CD14-positive monocyte (primary cell): Measurements from ENCODE around the gene CYSLTR2. TPM values are rescaled to one million over a fixed set of nuclear protein-coding genes. Genes with fewer than 3 reads are reported as not detected.

ENCODE experiments used
- DNase-seq, 3 donors: peaks; one replicate each; pipeline ENCODE4 v3.0.0-alpha.2; 2011 to 2022
- H2AFZ ChIP-seq: 2 replicates; pipeline ENCODE4 v1.6.0; 2012; ENCODE audit warnings: mild to moderate bottlenecking, low read depth, low read length, inconsistent platforms; ENCODE audit not compliant: insufficient read depth, poor library complexity, severe bottlenecking
- H3K27ac ChIP-seq, 2 donors: 1 replicate in 1 of 2; 2 replicates in 1 of 2; pipeline ENCODE4 v1.5.1; 2012 to 2013; ENCODE audit warnings: low read length in 2 of 2, control low read depth in 1 of 2, inconsistent platforms in 1 of 2, low read depth in 1 of 2, mild to moderate bottlenecking in 1 of 2
- H3K27me3 ChIP-seq, 2 donors: one replicate each; pipeline versions ENCODE4 v1.6.0 to v1.6.1; 2011 to 2013; ENCODE audit warnings: low read length in 2 of 2; ENCODE audit not compliant: control insufficient read depth in 2 of 2, insufficient read depth in 2 of 2
- H3K36me3 ChIP-seq, 2 donors: replicated peaks in 1 of 2; 1 replicate in 1 of 2; 2 replicates in 1 of 2; pipeline versions ENCODE4 v1.5.1 to v1.6.1; 2012 to 2013; ENCODE audit warnings: low read length in 2 of 2, control low read depth in 1 of 2, inconsistent platforms in 1 of 2, mild to moderate bottlenecking in 1 of 2; ENCODE audit not compliant: insufficient read depth in 2 of 2, control insufficient read depth in 1 of 2
- H3K4me1 ChIP-seq, 2 donors: 1 replicate in 1 of 2; 2 replicates in 1 of 2; pipeline versions ENCODE4 v1.5.1 to v1.6.1; 2012 to 2013; ENCODE audit warnings: low read length in 2 of 2, control low read depth in 1 of 2, inconsistent platforms in 1 of 2, mild to moderate bottlenecking in 1 of 2, moderate library complexity in 1 of 2; ENCODE audit not compliant: insufficient read depth in 2 of 2, control insufficient read depth in 1 of 2
- H3K4me2 ChIP-seq: replicated peaks from 2 replicates; pipeline ENCODE3; 2012; ENCODE audit warnings: low read length, moderate library complexity, mild to moderate bottlenecking; ENCODE audit not compliant: poor library complexity, severe bottlenecking; ENCODE audit errors: extremely low read depth
- H3K4me3 ChIP-seq, 3 experiments: fragments of 200-600 bp in 1 of 3; sonication (generic) in 1 of 3; replicated peaks in 1 of 3; 1 replicate in 2 of 3; 2 replicates in 1 of 3; pipeline ENCODE4 v1.5.1; 2011 to 2013; ENCODE audit warnings: low read length in 3 of 3, mild to moderate bottlenecking in 3 of 3, control low read depth in 2 of 3, low read depth in 2 of 3, inconsistent platforms in 1 of 3, moderate library complexity in 1 of 3
- H3K79me2 ChIP-seq: 2 replicates; pipeline ENCODE4 v1.6.0; 2012; ENCODE audit warnings: mild to moderate bottlenecking, control low read depth, inconsistent platforms, low read length, moderate library complexity; ENCODE audit not compliant: insufficient read depth
- H3K9ac ChIP-seq: 2 replicates; pipeline ENCODE4 v1.6.0; 2017; ENCODE audit warnings: low read length, mild to moderate bottlenecking; ENCODE audit not compliant: insufficient read depth, poor library complexity, severe bottlenecking
- H3K9me3 ChIP-seq, 2 donors: replicated peaks in 1 of 2; 1 replicate in 1 of 2; 2 replicates in 1 of 2; pipeline versions ENCODE4 v1.5.1 to v1.6.1; 2012 to 2013; ENCODE audit warnings: low read length in 2 of 2, control low read depth in 1 of 2; ENCODE audit not compliant: control insufficient read depth in 1 of 2, insufficient read depth in 1 of 2
- H4K20me1 ChIP-seq: 2 replicates; pipeline ENCODE4 v1.6.0; 2012; ENCODE audit warnings: mild to moderate bottlenecking, low read length, control low read depth, moderate library complexity; ENCODE audit not compliant: insufficient read depth
- H3K27ac Mint-ChIP-seq, 7 donors: one replicate each; pipeline ENCODE4 v1.8.0; 2020; ENCODE audit warnings: mild to moderate bottlenecking in 7 of 7, mixed read lengths in 7 of 7, moderate library complexity in 6 of 7, inconsistent platforms in 2 of 7
- H3K27me3 Mint-ChIP-seq, 3 donors: one replicate each; pipeline ENCODE4 v1.8.0; 2021 to 2022; ENCODE audit warnings: low read depth in 3 of 3, mild to moderate bottlenecking in 3 of 3, mixed read lengths in 3 of 3, moderate library complexity in 3 of 3, inconsistent platforms in 1 of 3
- H3K36me3 Mint-ChIP-seq, 2 donors: one replicate each; pipeline ENCODE4 v1.8.0; 2020; ENCODE audit warnings: mixed read lengths in 2 of 2, inconsistent platforms in 1 of 2, mild to moderate bottlenecking in 1 of 2
- H3K4me1 Mint-ChIP-seq: one replicate; pipeline ENCODE4 v1.8.0; 2020; ENCODE audit warnings: mild to moderate bottlenecking, mixed read lengths
- H3K4me3 Mint-ChIP-seq, 2 donors: one replicate each; pipeline ENCODE4 v1.8.0; 2020; ENCODE audit warnings: mild to moderate bottlenecking in 2 of 2, mixed read lengths in 2 of 2, moderate library complexity in 1 of 2
- H3K9me3 Mint-ChIP-seq, 7 donors: one replicate each; pipeline ENCODE4 v1.8.0; 2020 to 2022; ENCODE audit warnings: mixed read lengths in 7 of 7, mild to moderate bottlenecking in 6 of 7, moderate library complexity in 6 of 7, inconsistent platforms in 2 of 7
- CTCF ChIP-seq: fragments of 200-600 bp; IDR thresholded peaks from one replicate; pipeline ENCODE4 v1.8.0; 2022; ENCODE audit warnings: antibody characterized with exemption, mild to moderate bottlenecking
- WGBS: methylation state at CpG from one replicate; pipeline ENCODE4 v1.1.5; 2013; ENCODE audit warnings: missing lambda C conversion rate; ENCODE audit not compliant: insufficient coverage; 5-methylcytosine and 5-hydroxymethylcytosine counted together
- intact Hi-C, 2 donors: fragments of 100-400 bp; cut with micrococcal nuclease; formaldehyde crosslinking; loops; one replicate each; pipeline versions ENCODE4 v1.15.0 to v1.15.1; 2023
- polyA plus RNA-seq, 3 donors: library from polyadenylated mRNA; depleted of rRNA in 1 of 3; unstranded in 2 of 3; stranded (reverse) in 1 of 3; fragments of 300-500 nt in 2 of 3; fragments of >200 nt in 1 of 3; fragmentation: Illumina TruSeq in 2 of 3; gene quantifications; 1 replicate in 2 of 3; 2 replicates in 1 of 3; pipeline ENCODE4 v1.2.3, GENCODE V29; 2012 to 2021

Gene CYSLTR2
- polyA plus RNA-seq, 3 donors: 1.9 to 6.5 (median 4.1) TPM

GRCh38 chr13:48645845-48646244 is 7.9 kb upstream of the CYSLTR2 start:
- H3K27ac ChIP-seq: no peak overlapping the region
- Mint-ChIP-seq H3K27me3 (peaks cover 0 to 2% (median 0%) of the 10 kb centered on the region in 3 donors), H3K27ac (no peak overlapping the region), H3K9me3 (peaks cover 0 to 1% (median 0%) of the 10 kb centered on the region in 7 donors), H3K36me3 (no peaks in the 10 kb centered on the region), H3K4me1 (peaks cover 35% of the 10 kb centered on the region), H3K4me3 (no peak overlapping the region)
- WGBS: no CpG with 5 or more reads among the region's 3 CpGs
- no peak overlapping the region for H2AFZ ChIP-seq
- no peak overlapping the region for H3K4me2 ChIP-seq
- H3K4me1 ChIP-seq: peaks cover 11 to 20% of the 10 kb centered on the region in 2 donors
- no peaks in the 10 kb centered on the region for H3K36me3 ChIP-seq
- DNase-seq: no peak
- H3K4me3 ChIP-seq: no peak overlapping the region
- H3K9me3 ChIP-seq: no peaks in the 10 kb centered on the region
- H3K9ac ChIP-seq: no peak overlapping the region
- H4K20me1 ChIP-seq: no peaks in the 10 kb centered on the region
- no peaks in the 10 kb centered on the region for H3K27me3 ChIP-seq
- H3K79me2 ChIP-seq: no peaks in the 10 kb centered on the region
- intact Hi-C loops: no loop called here
- TF ChIP-seq CTCF: no peak

DNA sequence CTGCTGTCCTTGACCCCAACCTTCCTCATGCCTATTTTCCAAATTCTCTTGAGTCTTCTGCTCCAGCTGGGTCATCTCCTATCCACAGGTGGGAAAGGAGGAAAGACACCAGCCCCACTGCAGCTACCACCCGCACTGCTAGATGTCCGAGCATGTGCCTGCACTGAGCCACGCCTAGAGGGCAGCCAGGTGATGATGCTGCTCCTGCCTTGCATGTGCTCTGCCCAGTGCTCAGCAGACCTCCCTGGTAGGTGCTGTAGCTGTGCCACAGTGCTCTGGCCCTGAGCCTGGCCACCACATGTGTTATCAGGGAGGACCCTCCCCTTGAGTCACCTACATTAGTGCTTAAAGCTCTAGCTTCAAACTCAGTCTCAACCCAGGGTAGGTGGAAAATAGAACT is 6.9 kb upstream of the CYSLTR2 start:
- no peak for TF ChIP-seq CTCF
- Histone ChIP-seq H3K9ac (no peak overlapping the region), H3K79me2 (no peaks in the 10 kb centered on the region), H3K27me3 (no peaks in the 10 kb centered on the region), H3K4me1 (peaks cover 11 to 20% of the 10 kb centered on the region in 2 donors), H3K27ac (no peak overlapping the region), H3K36me3 (no peaks in the 10 kb centered on the region), H2AFZ (no peak overlapping the region), H3K4me3 (no peak overlapping the region), H3K9me3 (no peaks in the 10 kb centered on the region), H4K20me1 (no peaks in the 10 kb centered on the region), H3K4me2 (no peak overlapping the region)
- H3K27ac Mint-ChIP-seq: peak overlapping the region in 1 of 7 donors; percentile 73
- H3K4me3 Mint-ChIP-seq: no peak overlapping the region
- H3K9me3 Mint-ChIP-seq: peaks cover 0 to 1% (median 0%) of the 10 kb centered on the region in 7 donors
- intact Hi-C loops: no loop called here
- WGBS: 100% methylated on average over 3 of the region's 3 CpGs
- H3K4me1 Mint-ChIP-seq: peaks cover 29% of the 10 kb centered on the region
- DNase-seq: no peak
- H3K36me3 Mint-ChIP-seq: no peaks in the 10 kb centered on the region
- peaks cover 0 to 2% (median 0%) of the 10 kb centered on the region in 3 donors for H3K27me3 Mint-ChIP-seq
